ENCODE measurements around the gene SMC6. TPM values are rescaled to one million over a fixed set of nuclear protein-coding genes. Genes with fewer than 3 reads are reported as not detected.

The SMC6 gene
- total RNA-seq (10 to 100 TPM; 10.2 to 16.8 (median 13.2) TPM), polyA plus RNA-seq (10 to 100 TPM in 1 of 2 donors, 1 to 10 TPM in 1; 6.6 to 12.3 TPM)
- long read RNA-seq, donor 1, partial matches to known transcripts, result 42 of 50 reads
- long read RNA-seq, donor 1, other reads (novel, unspliced or antisense), result 8 of 50 reads
- long read RNA-seq, donor 2, partial matches to known transcripts, result 6 of 7 reads
- long read RNA-seq, donor 2, other reads (novel, unspliced or antisense), result 0 of 7 reads
- long read RNA-seq, donor 3, full-length matches to known transcripts, result 26 of 34 reads
- long read RNA-seq, donor 3, partial matches to known transcripts, result 1 of 34 reads
- long read RNA-seq, donor 3, other reads (novel, unspliced or antisense), result 7 of 34 reads

DNA sequence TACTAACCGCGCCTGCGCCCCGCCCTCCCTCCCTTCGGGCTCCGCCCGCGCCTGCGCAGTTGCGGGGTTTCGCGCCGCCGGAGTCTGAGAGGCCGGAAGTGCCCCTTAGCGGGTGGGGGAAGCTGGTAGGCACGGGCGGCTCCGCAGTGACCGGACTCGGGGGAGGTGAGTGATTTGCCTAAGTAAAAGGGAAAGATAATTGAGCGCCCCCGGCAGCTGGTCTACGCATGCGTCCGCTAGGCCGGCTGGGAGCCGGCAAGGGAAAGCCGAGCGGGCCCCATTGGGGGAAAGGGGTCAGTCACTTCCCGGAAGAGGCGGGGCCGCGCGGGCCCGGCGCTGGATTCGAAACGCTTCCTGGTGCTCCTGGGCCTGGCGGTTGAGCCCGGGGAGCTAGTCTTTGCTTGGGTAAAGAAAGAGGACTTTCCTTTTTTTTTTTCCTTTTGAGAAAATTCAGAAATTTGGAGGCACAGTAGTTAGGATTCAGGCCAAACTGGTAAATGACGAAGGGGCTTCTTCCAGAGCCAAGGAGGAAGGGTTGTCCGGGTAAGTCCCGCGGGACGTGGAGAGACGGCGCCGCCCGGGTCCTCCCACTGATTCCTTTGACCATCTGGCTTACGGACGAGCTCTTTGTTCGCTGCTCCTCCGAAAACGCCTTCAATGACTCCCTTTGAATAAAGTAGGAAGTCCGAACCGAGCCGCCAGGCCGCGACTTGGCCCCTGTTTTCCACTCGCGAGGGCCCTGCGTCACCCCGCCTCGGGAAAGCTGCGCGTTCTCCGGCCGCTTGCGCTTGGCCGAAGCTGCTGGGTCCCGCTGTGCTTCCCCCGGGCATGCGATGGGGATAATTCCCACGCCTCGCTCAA lies at the start of gene SMC6, which contains the start of gene GEN1:
Gene SMC6 (minus strand): TSS at position 8 of the 861 bp plus-strand sequence. CDS start 7,864 bp downstream, outside the sequence.
Gene GEN1 (plus strand): TSS at position 336 of the 861 bp plus-strand sequence. CDS start 5,806 bp downstream, outside the sequence.
- Histone ChIP-seq H3K36me3 (no peaks in the 10 kb centered on the region), H3K4me3 (peak within 1 kb of the TSS; percentile 97), H3K9me3 (no peaks in the 10 kb centered on the region), H3K4me1 (ENCODE audit: insufficient read depth) (peaks cover 4% of the 10 kb centered on the region), H3K27ac (peak within 1 kb of the TSS; percentile 82 to 92), H3K27me3 (no peaks in the 10 kb centered on the region)
- no peak for TF ChIP-seq EP300 (IDR thresholded peaks at IDR 0.05)
- TF ChIP-seq, protein P1, sequence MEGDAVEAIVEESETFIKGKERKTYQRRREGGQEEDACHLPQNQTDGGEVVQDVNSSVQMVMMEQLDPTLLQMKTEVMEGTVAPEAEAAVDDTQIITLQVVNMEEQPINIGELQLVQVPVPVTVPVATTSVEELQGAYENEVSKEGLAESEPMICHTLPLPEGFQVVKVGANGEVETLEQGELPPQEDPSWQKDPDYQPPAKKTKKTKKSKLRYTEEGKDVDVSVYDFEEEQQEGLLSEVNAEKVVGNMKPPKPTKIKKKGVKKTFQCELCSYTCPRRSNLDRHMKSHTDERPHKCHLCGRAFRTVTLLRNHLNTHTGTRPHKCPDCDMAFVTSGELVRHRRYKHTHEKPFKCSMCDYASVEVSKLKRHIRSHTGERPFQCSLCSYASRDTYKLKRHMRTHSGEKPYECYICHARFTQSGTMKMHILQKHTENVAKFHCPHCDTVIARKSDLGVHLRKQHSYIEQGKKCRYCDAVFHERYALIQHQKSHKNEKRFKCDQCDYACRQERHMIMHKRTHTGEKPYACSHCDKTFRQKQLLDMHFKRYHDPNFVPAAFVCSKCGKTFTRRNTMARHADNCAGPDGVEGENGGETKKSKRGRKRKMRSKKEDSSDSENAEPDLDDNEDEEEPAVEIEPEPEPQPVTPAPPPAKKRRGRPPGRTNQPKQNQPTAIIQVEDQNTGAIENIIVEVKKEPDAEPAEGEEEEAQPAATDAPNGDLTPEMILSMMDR (IDR thresholded peaks at IDR 0.05), result no peak
- no peak for TF ChIP-seq POLR2A (IDR thresholded peaks at IDR 0.05)
- 0 to 1% (median 0%) methylated on average over 67 to 76 of the region's 76 CpGs for WGBS, 3 donors
- DNase-seq, result peak; percentile 87 to 92 (median 90)
- intact Hi-C loops (cut with DNase I), result no loop called here

- Histone ChIP-seq H3K4me3 (no peak overlapping the region), H3K27me3 (no peaks in the 10 kb centered on the region), H3K36me3 (no peaks in the 10 kb centered on the region), H3K27ac (no peak overlapping the region), H3K4me1 (ENCODE audit: insufficient read depth) (no peaks in the 10 kb centered on the region), H3K9me3 (no peaks in the 10 kb centered on the region)
- no peak for DNase-seq
- intact Hi-C loops (cut with DNase I), result no loop called here
- TF ChIP-seq EP300 (IDR thresholded peaks at IDR 0.05) (no peak), POLR2A (IDR thresholded peaks at IDR 0.05) (no peak)
- TF ChIP-seq, protein P1 (IDR thresholded peaks at IDR 0.05), result no peak
- WGBS, 3 donors, result 79 to 100% (median 96%) methylated on average over 1 of the region's 1 CpG
These were observed 47.3 kb upstream of the SMC6 start for GRCh38 chr2:17800693-17801458.

DNA sequence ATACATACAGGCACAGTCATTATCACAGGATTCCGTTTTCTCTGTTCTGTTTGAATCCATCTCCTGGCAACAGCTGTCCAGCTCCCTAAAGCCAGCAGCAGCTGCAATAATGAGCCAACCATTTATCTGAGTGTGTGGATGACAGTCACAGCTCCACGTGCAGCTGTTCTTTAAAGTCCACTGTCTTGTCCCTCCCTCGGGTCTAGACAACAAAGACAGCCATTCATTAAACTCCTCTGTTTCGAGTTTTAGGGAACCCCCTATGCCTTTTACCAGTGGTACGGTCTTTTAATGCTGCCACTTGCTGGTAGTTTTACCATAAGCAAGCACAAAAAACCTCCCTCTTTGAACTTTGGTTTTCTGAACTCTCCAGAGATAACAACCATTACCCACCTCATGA lies 46.6 kb upstream of the SMC6 start:
- TF ChIP-seq, protein P1 (IDR thresholded peaks at IDR 0.05), result no peak
- TF ChIP-seq POLR2A (IDR thresholded peaks at IDR 0.05) (no peak), EP300 (IDR thresholded peaks at IDR 0.05) (no peak)
- Histone ChIP-seq H3K4me1 (ENCODE audit: insufficient read depth) (no peaks in the 10 kb centered on the region), H3K27ac (no peak overlapping the region), H3K9me3 (no peaks in the 10 kb centered on the region), H3K27me3 (no peaks in the 10 kb centered on the region), H3K36me3 (no peaks in the 10 kb centered on the region), H3K4me3 (no peak overlapping the region)
- intact Hi-C loops (cut with DNase I), result no loop called here
- no peak for DNase-seq
- 20 to 41% (median 32%) methylated on average over 4 to 5 of the region's 5 CpGs for WGBS, 3 donors
